Neuronal stem cell (in vitro differentiated cells): Measurements from ENCODE around the gene TXN.

Experiments used
- DNase-seq: peaks from one replicate; pipeline ENCODE4 v3.0.0-alpha.2; 2013; ENCODE audit warnings: low spot score
- H2AFZ ChIP-seq: one replicate; pipeline ENCODE4 v1.6.1; 2013; ENCODE audit warnings: mild to moderate bottlenecking, low read length, inconsistent platforms
- H2AK5ac ChIP-seq: 2 replicates; pipeline ENCODE4 v1.6.1; 2013; ENCODE audit warnings: low read depth, mild to moderate bottlenecking, inconsistent platforms, low read length, moderate library complexity, mixed read lengths
- H2BK120ac ChIP-seq: 2 replicates; pipeline ENCODE4 v1.6.1; 2013; ENCODE audit warnings: low read depth, mild to moderate bottlenecking, inconsistent platforms, low read length, moderate library complexity, mixed read lengths
- H2BK12ac ChIP-seq: one replicate; pipeline ENCODE4 v1.6.1; 2013; ENCODE audit warnings: low read length, inconsistent platforms
- H2BK15ac ChIP-seq: 2 replicates; pipeline ENCODE4 v1.6.1; 2013; ENCODE audit warnings: mild to moderate bottlenecking, low read length, inconsistent platforms, mixed read lengths
- H2BK5ac ChIP-seq: one replicate; pipeline ENCODE4 v1.6.1; 2013; ENCODE audit warnings: inconsistent platforms, mild to moderate bottlenecking, low read length, moderate library complexity
- H3K14ac ChIP-seq: one replicate; pipeline ENCODE4 v1.6.1; 2013; ENCODE audit warnings: low read length, inconsistent platforms
- H3K18ac ChIP-seq: 2 replicates; pipeline ENCODE4 v1.6.1; 2013; ENCODE audit warnings: low read length, inconsistent platforms
- H3K23ac ChIP-seq: 2 replicates; pipeline ENCODE4 v1.6.1; 2013; ENCODE audit warnings: low read depth, mild to moderate bottlenecking, mixed read lengths, low read length, inconsistent platforms; ENCODE audit not compliant: poor library complexity
- H3K27ac ChIP-seq: replicated peaks from 3 replicates; pipeline ENCODE4 v1.5.1; 2013; ENCODE audit warnings: low read length, inconsistent platforms
- H3K27me3 ChIP-seq, 3 experiments: 2 replicates each; pipeline ENCODE4 v1.6.1; 2013; ENCODE audit warnings: low read length in 3 of 3, mild to moderate bottlenecking in 2 of 3, inconsistent platforms in 1 of 3, low read depth in 1 of 3, mixed read lengths in 1 of 3, moderate library complexity in 1 of 3; ENCODE audit not compliant: control insufficient read depth in 3 of 3, insufficient read depth in 3 of 3
- H3K36me3 ChIP-seq, 2 donors: replicated peaks in 1 of 2; 2 replicates each; pipeline ENCODE4 v1.6.1; 2013; ENCODE audit warnings: low read length in 2 of 2; ENCODE audit not compliant: control insufficient read depth in 2 of 2, insufficient read depth in 2 of 2
- H3K4ac ChIP-seq: 2 replicates; pipeline ENCODE4 v1.6.1; 2013; ENCODE audit warnings: inconsistent platforms, mild to moderate bottlenecking, low read length, moderate library complexity
- H3K4me1 ChIP-seq, 2 donors: 1 replicate in 1 of 2; 2 replicates in 1 of 2; pipeline ENCODE4 v1.6.1; 2013; ENCODE audit warnings: low read length in 2 of 2, low read depth in 1 of 2; ENCODE audit not compliant: control insufficient read depth in 2 of 2, insufficient read depth in 1 of 2
- H3K4me2 ChIP-seq: one replicate; pipeline ENCODE4 v1.6.1; 2013; ENCODE audit warnings: mild to moderate bottlenecking, low read length, inconsistent platforms; ENCODE audit not compliant: insufficient read depth, poor library complexity, severe bottlenecking
- H3K4me3 ChIP-seq, 2 donors: 2 replicates each; pipeline ENCODE4 v1.5.1; 2013; ENCODE audit warnings: low read length in 2 of 2, mild to moderate bottlenecking in 2 of 2, inconsistent platforms in 1 of 2, moderate library complexity in 1 of 2
- H3K79me1 ChIP-seq: one replicate; pipeline ENCODE4 v1.6.1; 2013; ENCODE audit warnings: low read depth, mild to moderate bottlenecking, inconsistent platforms, low read length, moderate library complexity
- H3K9ac ChIP-seq: one replicate; pipeline ENCODE4 v1.6.1; 2013; ENCODE audit warnings: mild to moderate bottlenecking, low read depth, low read length, inconsistent platforms; ENCODE audit not compliant: poor library complexity
- H3K9me3 ChIP-seq, 2 donors: replicated peaks in 1 of 2; 2 replicates each; pipeline versions ENCODE3 to v1.6.1; 2013; ENCODE audit warnings: low read length in 2 of 2, mild to moderate bottlenecking in 2 of 2, inconsistent platforms in 1 of 2, low read depth in 1 of 2, mixed read lengths in 1 of 2, moderate library complexity in 1 of 2; ENCODE audit not compliant: control insufficient read depth in 2 of 2, insufficient read depth in 1 of 2
- H4K8ac ChIP-seq: one replicate; pipeline ENCODE4 v1.6.1; 2013; ENCODE audit warnings: low read depth, mild to moderate bottlenecking, inconsistent platforms, low read length, moderate library complexity
- H4K91ac ChIP-seq: one replicate; pipeline ENCODE4 v1.6.1; 2013; ENCODE audit warnings: low read length, low read depth, mild to moderate bottlenecking, inconsistent platforms; ENCODE audit not compliant: poor library complexity
- WGBS, 2 donors: extraction: QIAGEN DNeasy Blood & Tissue Kit; methylation state at CpG; one replicate each; pipeline ENCODE4 v1.1.7; 2013; ENCODE audit warnings: missing lambda C conversion rate in 2 of 2, mixed read lengths in 1 of 2; ENCODE audit not compliant: insufficient read length in 2 of 2, insufficient replicate concordance in 1 of 2; ENCODE audit errors: extremely low coverage in 2 of 2; 5-methylcytosine and 5-hydroxymethylcytosine counted together

Gene TXN

DNA sequence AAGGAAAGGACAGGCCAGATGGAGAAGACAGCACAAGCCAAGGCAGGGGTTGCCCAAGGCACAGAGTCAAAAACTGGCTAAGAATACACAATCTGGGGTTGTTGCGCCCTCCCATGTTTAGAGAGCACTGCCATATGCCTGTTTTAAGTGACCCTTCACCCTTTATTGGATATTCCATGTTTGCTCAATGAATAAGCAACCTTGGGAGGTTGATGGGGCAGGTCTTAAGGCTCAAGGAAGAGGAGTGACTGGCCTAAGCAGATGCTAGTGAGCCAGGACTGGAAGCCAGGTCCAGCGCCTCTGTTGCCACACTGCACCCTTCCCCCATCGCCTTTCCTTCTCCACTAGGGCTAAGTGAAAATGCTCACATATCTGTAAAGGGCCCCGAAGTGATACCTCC lies 6.7 kb downstream of the TXN start:
- Histone ChIP-seq H3K36me3 (peaks cover 13 to 61% of the 10 kb centered on the region in 2 donors), H3K27ac (no peak overlapping the region), H2BK12ac (no peak overlapping the region), H3K27me3 (no peaks in the 10 kb centered on the region), H2BK5ac (no peak overlapping the region), H3K4ac (no peak overlapping the region), H4K8ac (no peak overlapping the region), H3K4me3 (no peak overlapping the region), H3K4me2 (no peak overlapping the region), H3K9me3 (peaks cover 0 to 3% of the 10 kb centered on the region in 2 donors), H3K14ac (no peak overlapping the region), H2BK15ac (no peak overlapping the region), H2AK5ac (no peak overlapping the region), H3K9ac (peak overlapping the region; percentile 45), H3K4me1 (peaks cover 0 to 4% of the 10 kb centered on the region in 2 donors), H3K79me1 (peaks cover 3% of the 10 kb centered on the region), H2BK120ac (no peak overlapping the region), H2AFZ (no peak overlapping the region), H3K23ac (no peak overlapping the region), H3K18ac (no peak overlapping the region), H4K91ac (no peak overlapping the region)
- no peak for DNase-seq
- no CpG with 5 or more reads among the region's 4 CpGs for WGBS, 2 donors

DNA sequence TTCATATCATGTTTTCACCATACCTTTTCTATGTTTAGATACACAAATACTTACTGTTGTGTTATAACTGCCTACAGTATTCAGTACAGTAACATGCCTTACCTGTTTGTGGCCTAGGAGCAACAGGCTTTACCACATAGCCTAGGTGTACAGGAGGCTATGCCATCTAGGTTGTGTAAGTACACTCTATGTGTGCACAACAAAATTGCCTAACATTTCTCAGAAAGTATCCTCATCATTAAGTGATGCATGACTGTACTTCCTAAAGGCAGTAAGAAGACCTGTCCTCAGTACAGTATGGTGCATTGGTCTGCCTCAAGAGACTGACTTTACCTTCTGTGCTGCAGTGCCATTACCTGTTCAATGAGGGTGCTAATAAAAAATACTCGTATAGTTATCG lies 7.9 kb downstream of the TXN start:
- DNase-seq, result no peak
- H3K27ac ChIP-seq, result no peak overlapping the region
- no peak overlapping the region for H2AFZ ChIP-seq
- no peaks in the 10 kb centered on the region for H3K79me1 ChIP-seq
- no peak overlapping the region for H4K8ac ChIP-seq
- no peak overlapping the region for H2BK5ac ChIP-seq
- WGBS, 2 donors, result no CpG with 5 or more reads among the region's 2 CpGs
- peaks cover 0 to 3% of the 10 kb centered on the region in 2 donors for H3K9me3 ChIP-seq
- no peak overlapping the region for H3K23ac ChIP-seq
- no peak overlapping the region for H3K4ac ChIP-seq
- no peaks in the 10 kb centered on the region for H3K27me3 ChIP-seq
- no peak overlapping the region for H2BK120ac ChIP-seq
- H3K9ac ChIP-seq, result no peak overlapping the region
- H3K18ac ChIP-seq, result no peak overlapping the region
- no peak overlapping the region for H3K4me3 ChIP-seq
- H3K4me1 ChIP-seq, result peaks cover 0 to 2% of the 10 kb centered on the region in 2 donors
- H4K91ac ChIP-seq, result no peak overlapping the region
- H3K4me2 ChIP-seq, result no peak overlapping the region
- H2BK15ac ChIP-seq, result no peak overlapping the region
- H3K14ac ChIP-seq, result no peak overlapping the region
- H3K36me3 ChIP-seq, result peaks cover 13 to 74% of the 10 kb centered on the region in 2 donors
- H2AK5ac ChIP-seq, result no peak overlapping the region
- no peak overlapping the region for H2BK12ac ChIP-seq

DNA sequence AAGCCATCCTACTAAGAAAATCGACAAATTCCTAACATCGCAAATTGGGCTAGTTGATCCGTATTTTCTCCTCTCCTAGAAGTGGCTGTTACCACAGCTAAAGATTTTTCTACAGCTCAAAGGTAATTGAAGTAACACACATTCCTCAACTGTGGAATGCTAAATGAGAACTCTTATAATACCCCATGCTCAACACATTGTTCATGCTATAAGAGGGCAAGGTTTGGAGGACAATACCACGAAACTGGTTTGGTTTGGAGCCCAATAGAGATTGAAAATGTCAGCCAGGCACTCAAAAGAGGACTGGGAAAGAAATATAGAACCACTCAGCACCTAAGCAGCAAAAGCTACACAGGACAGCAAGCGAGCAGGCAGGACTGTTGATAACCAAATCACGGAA lies 10.1 kb downstream of the TXN start:
- Histone ChIP-seq H3K4me1 (peaks cover 0 to 2% of the 10 kb centered on the region in 2 donors), H3K4ac (no peak overlapping the region), H3K18ac (no peak overlapping the region), H3K27me3 (no peaks in the 10 kb centered on the region), H3K27ac (peak overlapping the region; percentile 29), H2BK120ac (no peak overlapping the region), H2AFZ (no peak overlapping the region), H3K36me3 (peaks cover 15 to 81% of the 10 kb centered on the region in 2 donors), H4K91ac (no peak overlapping the region), H4K8ac (no peak overlapping the region), H3K14ac (no peak overlapping the region), H3K9me3 (peaks cover 0 to 3% of the 10 kb centered on the region in 2 donors), H3K4me2 (no peak overlapping the region), H3K4me3 (no peak overlapping the region), H3K9ac (no peak overlapping the region), H2BK12ac (no peak overlapping the region), H3K79me1 (no peaks in the 10 kb centered on the region), H3K23ac (no peak overlapping the region), H2AK5ac (no peak overlapping the region), H2BK5ac (no peak overlapping the region), H2BK15ac (no peak overlapping the region)
- WGBS, 2 donors, result no CpG with 5 or more reads among the region's 6 CpGs
- DNase-seq, result no peak

DNA sequence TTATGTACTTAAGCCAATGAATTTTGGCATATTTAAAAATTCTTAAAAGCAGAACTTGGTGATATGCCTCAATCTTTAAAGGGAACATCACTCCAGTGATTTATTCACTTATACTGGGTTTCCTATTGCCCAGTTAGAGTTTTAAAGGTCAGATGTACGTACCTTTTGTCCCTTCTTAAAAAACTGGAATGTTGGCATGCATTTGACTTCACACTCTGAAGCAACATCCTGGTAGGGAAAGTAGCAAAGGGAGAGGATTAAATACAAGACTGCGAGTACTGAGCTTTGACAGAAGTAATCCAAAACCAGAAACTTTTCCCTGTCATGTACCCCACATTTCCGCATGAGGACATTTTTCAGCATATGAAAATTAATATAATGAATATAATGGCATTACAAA lies 11.7 kb downstream of the TXN start:
- Histone ChIP-seq H3K36me3 (peaks cover 11 to 65% of the 10 kb centered on the region in 2 donors), H4K91ac (no peak overlapping the region), H2BK120ac (no peak overlapping the region), H2AFZ (no peak overlapping the region), H3K4ac (no peak overlapping the region), H2BK15ac (no peak overlapping the region), H3K27ac (no peak overlapping the region), H2AK5ac (no peak overlapping the region), H3K9me3 (peaks cover 0 to 3% of the 10 kb centered on the region in 2 donors), H3K18ac (no peak overlapping the region), H3K27me3 (no peaks in the 10 kb centered on the region), H3K4me2 (no peak overlapping the region), H3K79me1 (no peaks in the 10 kb centered on the region), H3K14ac (no peak overlapping the region), H2BK5ac (no peak overlapping the region), H3K23ac (no peak overlapping the region), H4K8ac (no peak overlapping the region), H2BK12ac (no peak overlapping the region), H3K9ac (no peak overlapping the region), H3K4me3 (no peak overlapping the region), H3K4me1 (peaks cover 0 to 2% of the 10 kb centered on the region in 2 donors)
- DNase-seq, result no peak
- no CpG with 5 or more reads among the region's 3 CpGs for WGBS, 2 donors
